GM19025 (cell line): ENCODE results near the gene BNC2.

Source experiments
- ATAC-seq: cut with Tn5 transposase; IDR thresholded peaks from one replicate; pipeline ENCODE4 v1.9.1; 2021; ENCODE audit warnings: mild to moderate bottlenecking, low read depth, moderate library complexity; ENCODE audit not compliant: unreplicated experiment

The BNC2 gene

GRCh38 chr9:16642421-16643109, 227.9 kb downstream of the BNC2 start:
- ATAC-seq: no peak

DNA sequence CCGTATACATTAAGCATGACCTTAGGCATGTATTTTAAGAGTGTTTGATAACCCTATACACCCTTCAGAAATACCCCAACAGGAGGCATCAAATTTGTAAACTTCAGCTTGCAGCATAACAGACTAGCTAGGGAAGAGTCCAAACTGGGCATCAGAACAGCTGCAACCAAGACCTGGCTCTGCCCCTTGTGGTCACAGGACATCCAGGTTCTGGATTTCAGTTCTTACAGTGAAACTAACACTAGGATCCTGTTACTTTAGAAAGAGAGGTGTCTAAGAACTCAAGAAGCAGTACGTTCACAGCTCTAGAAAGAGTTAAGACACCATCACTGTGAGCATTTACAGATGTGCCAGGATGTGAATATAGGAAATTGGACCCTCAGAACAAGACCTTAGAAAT, 229.8 kb downstream of the BNC2 start:
- ATAC-seq: no peak

GRCh38 chr9:16639644-16640043, 230.8 kb downstream of the BNC2 start:
- no peak for ATAC-seq

GRCh38 chr9:16637911-16638310, 232.6 kb downstream of the BNC2 start:
- no peak for ATAC-seq

GRCh38 chr9:16637218-16637617, 233.3 kb downstream of the BNC2 start:
- ATAC-seq: no peak

GRCh38 chr9:16633794-16634193, 236.7 kb downstream of the BNC2 start:
- no peak for ATAC-seq

DNA sequence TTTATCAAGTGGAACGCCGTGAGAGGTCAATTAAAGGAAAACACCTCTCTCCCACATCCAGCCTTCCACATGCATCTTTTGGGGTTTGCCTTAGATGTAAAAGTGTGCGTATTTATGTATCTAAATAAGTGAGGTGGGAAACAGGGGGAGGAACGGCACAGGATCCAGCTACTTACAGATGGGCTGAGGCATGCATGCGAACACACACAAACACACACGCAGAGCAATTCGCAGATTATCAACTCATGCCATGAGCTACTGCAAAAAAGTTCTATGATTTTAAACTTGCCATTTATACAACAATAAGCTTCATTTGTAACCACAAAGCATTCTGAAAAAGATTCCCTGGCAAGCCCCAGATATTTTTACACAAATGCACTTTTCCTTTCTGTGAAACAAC, 242.1 kb downstream of the BNC2 start:
- no peak for ATAC-seq

DNA sequence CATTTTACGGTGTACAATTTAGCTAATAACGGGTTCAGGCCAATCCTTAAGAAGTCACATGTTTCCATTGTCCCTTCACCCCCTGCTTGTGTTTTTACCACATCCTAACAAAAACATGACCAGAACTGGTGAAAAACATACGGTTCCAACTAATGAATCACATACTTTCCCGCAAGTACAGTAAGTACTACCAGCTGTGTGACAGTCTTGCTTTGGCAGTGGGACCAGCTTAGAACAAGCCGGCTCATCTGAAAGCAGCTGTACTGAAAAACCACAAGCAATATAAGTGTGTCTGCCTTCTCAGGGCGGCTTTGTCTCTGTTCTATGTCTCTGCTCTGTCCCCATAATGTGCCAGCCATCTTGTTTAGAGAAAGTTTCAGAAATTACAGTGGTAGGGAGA, 242.5 kb downstream of the BNC2 start:
- ATAC-seq: no peak

DNA sequence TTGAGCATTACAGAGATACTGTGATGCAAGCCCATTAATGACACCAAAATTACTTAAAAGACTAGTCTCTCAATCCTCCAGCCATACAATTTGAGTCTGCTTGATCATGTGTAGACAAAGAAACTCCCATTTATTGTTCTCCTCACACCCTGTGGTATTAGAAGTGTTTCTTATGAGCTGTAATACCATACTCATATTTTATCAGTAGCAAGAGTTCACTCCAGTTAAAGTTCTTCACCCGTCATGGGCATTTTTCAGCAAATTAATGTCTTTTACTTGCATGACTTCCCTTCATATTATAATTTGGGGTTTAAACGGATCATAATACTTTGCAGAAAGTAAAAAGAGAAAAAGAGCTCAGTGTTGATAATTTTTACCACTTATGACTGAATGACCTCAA, 242.9 kb downstream of the BNC2 start:
- no peak for ATAC-seq

- no peak for ATAC-seq
Observed at GRCh38 chr9:16626577-16627130, 243.8 kb downstream of the BNC2 start.

GRCh38 chr9:16625811-16626210, 244.7 kb downstream of the BNC2 start:
- ATAC-seq: no peak

- no peak for ATAC-seq
Observed at GRCh38 chr9:16625161-16625631, 245.3 kb downstream of the BNC2 start.

DNA sequence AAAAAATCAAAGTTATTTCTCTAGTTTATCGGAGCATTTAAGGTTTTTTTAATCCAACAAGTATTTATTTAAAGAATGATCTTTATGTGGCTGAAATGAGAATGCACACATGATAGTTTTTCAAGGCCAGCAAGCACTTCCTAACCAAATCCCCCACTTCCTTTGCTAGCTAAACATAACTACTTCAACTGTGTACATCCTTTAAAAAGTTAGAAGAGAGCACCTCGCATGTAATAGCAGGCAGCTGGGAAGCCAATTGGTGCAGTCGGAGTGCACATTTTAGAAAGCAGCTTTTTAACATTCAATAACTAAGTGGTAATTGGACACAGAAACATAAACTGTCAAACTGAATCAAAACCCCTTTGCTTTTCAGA, 245.7 kb downstream of the BNC2 start:
- ATAC-seq: no peak

GRCh38 chr9:16623989-16624743, 246.3 kb downstream of the BNC2 start:
- no peak for ATAC-seq

DNA sequence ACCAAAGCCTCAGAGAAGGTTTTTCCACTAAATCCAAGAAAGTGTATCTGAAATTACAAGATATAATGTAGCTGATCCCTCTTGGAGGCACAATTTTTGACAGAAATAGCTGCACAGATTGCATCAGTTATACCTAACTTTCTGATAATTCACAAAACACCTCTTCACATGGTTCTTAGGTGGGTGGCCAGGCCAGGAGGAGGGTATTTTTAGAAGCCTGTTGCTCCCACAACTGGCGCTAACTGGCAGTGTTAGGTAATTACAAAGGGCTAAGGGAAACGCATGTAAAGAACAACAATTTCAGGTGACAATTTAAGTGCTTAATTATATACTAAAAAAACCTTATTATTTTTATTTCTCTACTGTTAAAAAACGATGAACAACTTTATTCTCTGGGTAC, 247.9 kb downstream of the BNC2 start:
- no peak for ATAC-seq

DNA sequence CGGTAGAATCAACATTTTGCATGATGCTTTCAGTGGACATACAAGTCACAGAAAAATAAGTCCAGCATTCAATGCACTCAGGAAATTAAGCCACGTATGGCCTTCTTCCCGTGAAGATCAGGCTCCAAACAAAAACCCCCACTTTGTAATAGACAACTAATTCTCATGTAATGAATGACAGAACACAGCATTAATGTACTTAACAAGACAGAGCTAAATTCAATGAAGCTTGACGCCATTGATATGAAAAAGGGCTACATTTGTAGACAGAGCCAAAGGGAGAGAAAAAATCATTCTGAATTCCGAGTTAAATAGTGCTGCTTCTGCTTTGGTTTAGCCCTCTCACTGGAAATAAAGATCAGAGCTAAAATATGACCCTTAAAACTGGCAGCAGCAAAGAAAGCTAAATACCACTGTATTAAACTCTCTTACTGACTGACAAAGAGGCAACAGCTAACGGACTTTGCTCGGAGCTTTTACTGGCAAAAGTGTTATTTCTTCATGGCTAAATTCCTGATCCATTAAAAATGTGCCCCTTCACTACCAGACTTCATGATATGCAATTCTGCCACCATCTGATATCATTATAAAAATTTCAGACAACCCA, 250.5 kb downstream of the BNC2 start:
- ATAC-seq: no peak

- no peak for ATAC-seq
Observed at GRCh38 chr9:16619402-16619801, 251.1 kb downstream of the BNC2 start.

DNA sequence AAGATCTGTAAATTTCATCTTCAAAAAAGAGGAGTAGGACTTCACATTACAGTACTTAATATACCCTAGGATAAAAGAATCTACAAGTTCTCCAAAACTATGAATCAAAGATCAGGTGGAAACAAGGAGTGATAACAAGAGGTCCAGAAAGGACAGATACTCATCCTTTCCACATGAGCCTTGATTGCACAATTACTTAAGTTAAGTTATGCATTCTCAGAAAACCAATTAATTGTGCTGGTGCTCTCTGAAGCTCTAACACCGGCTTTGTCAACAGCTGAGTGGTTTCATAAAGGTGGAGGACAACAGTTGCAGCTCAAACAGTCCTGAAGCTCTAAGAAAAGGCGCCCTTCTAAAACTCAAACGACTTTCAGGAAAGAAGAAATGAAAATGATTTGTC, 251.9 kb downstream of the BNC2 start:
- ATAC-seq: no peak

GRCh38 chr9:16616686-16617085, 253.8 kb downstream of the BNC2 start:
- ATAC-seq: no peak

DNA sequence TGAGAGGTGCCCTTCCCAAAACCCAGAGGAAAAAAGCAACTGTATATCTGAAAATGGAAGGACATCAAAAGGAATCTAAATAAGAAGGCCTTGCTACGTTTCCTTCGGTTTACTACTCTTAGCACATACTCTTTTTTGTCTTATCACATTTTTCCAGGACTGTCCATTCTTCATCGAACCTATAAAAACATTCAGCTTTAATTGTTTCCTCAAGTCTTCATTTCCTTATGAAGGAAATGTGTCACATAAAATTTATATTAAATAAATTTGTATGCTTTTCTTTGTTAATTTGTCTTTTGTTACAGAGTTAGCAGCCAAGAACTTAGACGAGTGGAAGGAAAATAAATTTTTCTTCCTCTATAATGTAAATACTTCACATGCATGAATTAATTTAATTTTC, 255.0 kb downstream of the BNC2 start:
- ATAC-seq: no peak

DNA sequence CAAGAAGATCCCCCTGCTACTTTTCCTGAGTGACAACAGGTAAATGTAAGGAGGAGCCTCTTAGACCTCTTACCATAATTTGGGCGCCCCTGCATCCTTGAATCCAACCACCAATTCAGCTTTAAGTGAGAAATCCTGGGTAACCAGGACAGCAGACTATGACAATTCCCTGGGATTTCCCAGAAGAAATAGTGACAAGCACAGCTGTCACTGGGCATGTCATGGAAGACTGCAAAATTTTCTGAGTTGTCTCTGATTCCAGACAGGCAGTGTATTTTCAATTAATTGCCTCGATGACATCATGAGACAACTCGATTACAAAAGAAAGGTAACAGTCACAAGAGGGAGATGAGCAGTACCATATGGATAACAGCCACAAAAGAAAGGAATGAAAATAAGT, 256.9 kb downstream of the BNC2 start:
- ATAC-seq: no peak
